BJ (cell line): ENCODE data around the gene FASTKD1. TPM values are rescaled to one million over a fixed set of nuclear protein-coding genes. Genes with fewer than 3 reads are reported as not detected.
A peak's percentile ranks its signal among the peaks of the same experiment; 100 is the strongest.
"Not testable (repeated sequence)": the region's sequence is repeated elsewhere in the genome, so short reads cannot be mapped to it uniquely, and the experiment has no call there.

Experiments used
- CTCF ChIA-PET: fragments of 350-600 bp; formaldehyde crosslinking; extraction: SDS; loops from one replicate; lab custom pipeline; 2021; ENCODE audit warnings: antibody characterized with exemption, inconsistent platforms; lab: Yijun Ruan, JAX
- POLR2A ChIA-PET: fragments of 300-600 bp; sonication (Branson Sonifier 250); formaldehyde crosslinking; extraction: SDS; loops from one replicate; lab custom pipeline; 2021; ENCODE audit warnings: antibody characterized with exemption; lab: Charles Lee
- DNase-seq: peaks from one replicate; pipeline ENCODE4 v3.0.0-alpha.2; 2011; ENCODE audit warnings: low read depth
- H3K27me3 ChIP-seq: 2 replicates; pipeline ENCODE4 v1.6.0; 2011; ENCODE audit warnings: low read length; ENCODE audit not compliant: control insufficient read depth, insufficient read depth
- H3K36me3 ChIP-seq: 2 replicates; pipeline ENCODE4 v1.5.1; 2011; ENCODE audit warnings: low read length; ENCODE audit not compliant: control insufficient read depth, insufficient read depth
- H3K4me3 ChIP-seq: 2 replicates; pipeline ENCODE4 v1.5.1; 2011; ENCODE audit warnings: low read depth, mild to moderate bottlenecking, control low read depth, low read length
- polyA plus RNA-seq: library from polyadenylated mRNA; depleted of rRNA; stranded (reverse); fragments of >200 nt; gene quantifications from 2 replicates; pipeline ENCODE4 v1.2.3, GENCODE V29; 2011
- TF ChIP-seq, protein P1 (sequence below): IDR thresholded peaks from 2 replicates; pipeline ENCODE4 v1.5.1; 2011; ENCODE audit warnings: low read depth, mild to moderate bottlenecking, control low read depth, inconsistent platforms, low read length, moderate library complexity; ENCODE audit not compliant: insufficient read depth

The FASTKD1 gene
- polyA plus RNA-seq, 1 experiment = 5.8 TPM

DNA sequence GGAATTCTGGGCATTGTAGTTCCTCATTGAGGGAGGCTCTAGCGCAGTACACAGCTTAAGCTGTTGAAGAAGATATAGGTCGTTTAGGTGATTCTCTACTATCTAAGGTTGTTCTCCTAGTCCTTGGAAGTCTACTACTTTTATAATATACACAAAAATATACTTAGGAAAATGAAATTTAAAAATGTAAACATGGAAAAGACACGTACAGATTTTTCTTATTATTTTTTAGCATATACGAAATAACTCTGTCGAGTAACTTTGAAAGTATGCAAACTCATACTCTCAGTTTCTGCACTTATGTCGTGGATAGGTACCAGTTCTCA lies 272 bp upstream of the FASTKD1 start:
- TF ChIP-seq, protein P1, sequence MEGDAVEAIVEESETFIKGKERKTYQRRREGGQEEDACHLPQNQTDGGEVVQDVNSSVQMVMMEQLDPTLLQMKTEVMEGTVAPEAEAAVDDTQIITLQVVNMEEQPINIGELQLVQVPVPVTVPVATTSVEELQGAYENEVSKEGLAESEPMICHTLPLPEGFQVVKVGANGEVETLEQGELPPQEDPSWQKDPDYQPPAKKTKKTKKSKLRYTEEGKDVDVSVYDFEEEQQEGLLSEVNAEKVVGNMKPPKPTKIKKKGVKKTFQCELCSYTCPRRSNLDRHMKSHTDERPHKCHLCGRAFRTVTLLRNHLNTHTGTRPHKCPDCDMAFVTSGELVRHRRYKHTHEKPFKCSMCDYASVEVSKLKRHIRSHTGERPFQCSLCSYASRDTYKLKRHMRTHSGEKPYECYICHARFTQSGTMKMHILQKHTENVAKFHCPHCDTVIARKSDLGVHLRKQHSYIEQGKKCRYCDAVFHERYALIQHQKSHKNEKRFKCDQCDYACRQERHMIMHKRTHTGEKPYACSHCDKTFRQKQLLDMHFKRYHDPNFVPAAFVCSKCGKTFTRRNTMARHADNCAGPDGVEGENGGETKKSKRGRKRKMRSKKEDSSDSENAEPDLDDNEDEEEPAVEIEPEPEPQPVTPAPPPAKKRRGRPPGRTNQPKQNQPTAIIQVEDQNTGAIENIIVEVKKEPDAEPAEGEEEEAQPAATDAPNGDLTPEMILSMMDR = no peak
- H3K4me3 ChIP-seq = peak overlapping the region; percentile 67
- CTCF ChIA-PET = interaction anchor here (1.1 kb wide), 1 partner anchor 196 kb away, joined by 4 read pairs; no protein-coding TSS in a partner anchor
- H3K27me3 ChIP-seq = 0 out of 2 replicates have a peak, but pooled peaks cover under 1% of the 10 kb centered on the region
- POLR2A ChIA-PET = no interaction called here
- DNase-seq = no peak
- H3K36me3 ChIP-seq = no peaks in the 10 kb centered on the region

DNA sequence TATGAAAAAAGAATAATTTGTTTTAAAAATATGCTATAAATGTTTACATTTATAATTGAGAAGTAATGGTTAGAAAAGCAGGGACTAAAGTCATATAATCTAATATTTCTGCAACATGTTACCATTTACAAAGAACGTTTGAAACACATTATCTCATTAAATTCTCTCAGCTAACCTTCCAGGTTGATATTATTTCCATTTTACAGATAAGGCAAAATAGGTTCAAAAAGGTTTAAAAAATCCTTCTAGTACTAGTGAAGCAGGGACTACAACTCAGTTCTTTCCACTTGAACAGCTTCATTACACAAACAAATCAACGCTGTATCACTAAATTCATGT lies 875 bp downstream of the FASTKD1 start:
- Histone ChIP-seq H3K36me3 (no peaks in the 10 kb centered on the region), H3K4me3 (peak overlapping the region; percentile 67), H3K27me3 (no peaks in the 10 kb centered on the region)
- TF ChIP-seq, protein P1 = no peak
- POLR2A ChIA-PET = interaction anchor here (0.6 kb wide), 2 partner anchors 304 to 359 kb away, joined by 3 read pairs; no protein-coding TSS in a partner anchor
- no peak for DNase-seq
- CTCF ChIA-PET = interaction anchor here (0.7 to 1.1 kb wide), 6 partner anchors 10 to 197 kb away, joined by 3 to 4 read pairs (median 3); no protein-coding TSS in a partner anchor

DNA sequence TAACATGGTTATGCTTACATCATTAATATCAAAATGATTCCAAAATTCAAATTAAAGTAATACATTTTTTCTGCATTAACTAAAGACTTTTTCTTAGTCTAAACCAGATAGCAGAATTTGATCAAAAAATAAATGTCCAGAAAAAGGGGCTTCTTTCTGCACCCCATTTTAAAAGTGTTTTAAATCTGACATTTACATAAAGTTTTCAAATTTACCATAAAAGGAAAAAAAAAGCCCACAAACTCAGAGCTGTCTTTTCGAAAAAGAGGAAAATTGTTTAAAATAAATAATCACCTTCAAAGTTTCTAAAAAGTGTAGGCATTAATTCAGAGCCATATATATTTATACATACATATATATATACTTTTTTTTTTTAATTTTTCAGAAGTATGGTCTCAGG lies 1.5 kb downstream of the FASTKD1 start:
- DNase-seq = no peak
- CTCF ChIA-PET = interaction anchor here (1.1 kb wide), 1 partner anchor 144 kb away, joined by 3 read pairs; no protein-coding TSS in a partner anchor
- TF ChIP-seq, protein P1 = no peak
- H3K27me3 ChIP-seq = no peaks in the 10 kb centered on the region
- no peaks in the 10 kb centered on the region for H3K36me3 ChIP-seq
- POLR2A ChIA-PET = interaction anchor here (0.6 kb wide), 1 partner anchor 360 kb away, joined by 3 read pairs; no protein-coding TSS in a partner anchor
- no peak overlapping the region for H3K4me3 ChIP-seq

DNA sequence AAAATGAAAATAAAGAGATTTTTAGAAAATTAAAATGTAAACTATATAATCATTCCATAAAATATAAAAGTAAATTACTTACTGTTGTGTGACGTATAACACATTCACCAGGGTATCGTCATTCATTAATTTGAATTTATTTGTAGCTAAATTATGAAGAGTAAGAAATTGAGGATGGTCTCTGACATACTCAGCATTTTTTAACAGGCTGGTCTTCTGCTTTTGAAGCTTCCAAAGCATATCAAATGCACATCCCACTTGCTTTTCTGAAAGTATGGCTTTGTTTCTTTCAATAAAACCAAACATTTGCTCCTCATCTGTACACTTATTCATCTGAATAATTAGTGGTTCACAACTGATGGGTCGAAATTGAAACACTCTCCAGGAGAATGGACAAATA lies 2.1 kb downstream of the FASTKD1 start:
- ChIA-PET CTCF (interaction anchor here (1.1 kb wide), 1 partner anchor 145 kb away, joined by 3 read pairs; no protein-coding TSS in a partner anchor), POLR2A (no interaction called here)
- TF ChIP-seq, protein P1 = no peak
- no peak overlapping the region for H3K4me3 ChIP-seq
- DNase-seq = no peak
- no peaks in the 10 kb centered on the region for H3K36me3 ChIP-seq
- H3K27me3 ChIP-seq = no peaks in the 10 kb centered on the region

DNA sequence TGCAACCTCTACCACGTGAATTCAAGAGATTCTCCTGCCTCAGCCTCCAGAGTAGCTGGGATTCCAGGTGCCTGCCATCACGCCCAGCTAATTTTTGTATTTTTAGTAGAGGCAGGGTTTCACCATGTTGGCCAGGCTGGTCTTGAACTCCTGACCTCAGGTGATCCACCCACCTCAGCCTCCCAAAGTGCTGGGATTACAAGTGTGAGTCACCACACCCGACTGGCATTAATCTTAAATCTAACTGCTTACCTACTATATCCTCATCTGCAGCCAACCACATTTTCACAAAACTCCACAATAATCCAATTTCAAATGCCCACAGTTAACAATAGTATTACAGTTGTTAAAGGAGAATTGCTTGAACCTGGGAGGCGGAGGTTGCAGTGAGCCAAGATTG lies 2.9 kb downstream of the FASTKD1 start:
- H3K4me3 ChIP-seq, POLR2A ChIA-PET, H3K36me3 ChIP-seq, DNase-seq, H3K27me3 ChIP-seq, CTCF ChIA-PET: not testable (repeated sequence)

DNA sequence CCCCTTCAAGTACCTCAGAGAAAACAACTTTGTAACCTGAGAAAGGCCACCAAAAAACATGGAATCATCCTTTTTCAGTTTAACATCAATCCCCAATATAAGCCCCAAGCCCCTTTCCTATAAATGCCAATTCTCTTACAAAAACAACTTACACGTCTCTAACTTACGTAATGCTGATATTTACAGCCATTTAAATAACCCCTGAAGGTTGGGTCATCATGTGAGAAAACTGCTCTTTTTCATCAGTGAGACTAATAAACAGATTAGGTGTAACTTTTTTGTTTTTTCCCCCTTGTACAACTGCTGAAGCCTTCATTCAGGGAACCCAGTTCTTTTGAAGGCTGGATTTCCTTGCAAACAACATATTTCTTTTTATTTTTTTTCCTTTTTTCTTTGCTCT lies 3.7 kb downstream of the FASTKD1 start:
- H3K36me3 ChIP-seq = no peaks in the 10 kb centered on the region
- H3K4me3 ChIP-seq = no peak overlapping the region
- DNase-seq = no peak
- TF ChIP-seq, protein P1 = no peak
- no peaks in the 10 kb centered on the region for H3K27me3 ChIP-seq
- POLR2A ChIA-PET = no interaction called here
- CTCF ChIA-PET = no interaction called here
